Left lung (tissue), 10 donors: Measurements from ENCODE around the gene VPS13C. TPM values are rescaled to one million over a fixed set of nuclear protein-coding genes. Genes with fewer than 3 reads are reported as not detected.

Experiments used
- ATAC-seq: fragments of 200-7000 bp; cut with Tn5 transposase; one replicate; pipeline ENCODE4 v1.9.1; 2020; ENCODE audit warnings: moderate library complexity
- DNase-seq, 4 donors: peaks; one replicate each; pipeline ENCODE4 v3.0.0-alpha.2; 2013 to 2020
- H3K27ac ChIP-seq, 2 donors: fragments of 200-600 bp; sonication (generic) in 1 of 2; one replicate each; pipeline versions ENCODE4 v1.5.0 to v1.8.0; 2020 to 2021
- H3K27me3 ChIP-seq, 2 donors: fragments of 200-600 bp; sonication (generic) in 1 of 2; one replicate each; pipeline versions ENCODE4 v1.5.0 to v1.8.0; 2020 to 2021
- H3K36me3 ChIP-seq, 2 donors: fragments of 200-600 bp; sonication (generic) in 1 of 2; one replicate each; pipeline versions ENCODE4 v1.5.0 to v1.8.0; 2020 to 2021
- H3K4me1 ChIP-seq, 2 donors: fragments of 200-600 bp; one replicate each; pipeline ENCODE4 v1.8.0; 2021
- H3K4me3 ChIP-seq, 2 donors: fragments of 200-600 bp; sonication (generic) in 1 of 2; one replicate each; pipeline versions ENCODE4 v1.5.0 to v1.8.0; 2020 to 2021; ENCODE audit warnings: mild to moderate bottlenecking in 1 of 2
- H3K9me3 ChIP-seq, 2 donors: fragments of 200-600 bp; sonication (generic) in 1 of 2; one replicate each; pipeline versions ENCODE4 v1.5.0 to v1.8.0; 2020 to 2021
- CTCF ChIP-seq, 2 donors: fragments of 200-600 bp; sonication (generic) in 1 of 2; IDR thresholded peaks; one replicate each; pipeline versions ENCODE4 v1.5.0 to v1.8.0; 2021; ENCODE audit warnings: antibody characterized with exemption in 2 of 2
- intact Hi-C, 2 donors: fragments of 100-400 bp; cut with DNase I; formaldehyde crosslinking; loops; one replicate each; pipeline versions ENCODE4 v1.11.2 to v1.14.2; 2022
- polyA plus RNA-seq, 6 donors: library from polyadenylated mRNA; unstranded; fragments of 120-200 nt; gene quantifications; one replicate each; pipeline ENCODE4 v1.2.1, GENCODE V29; 2013; ENCODE audit not compliant: insufficient read length in 6 of 6
- total RNA-seq, 2 donors: library from RNA; stranded (reverse); fragmentation: NEBNext Ultra II Directional; extraction: Animal tissue kit (Norgen Biotek cat#: 25700); gene quantifications; one replicate each; pipeline ENCODE4 v1.2.1, GENCODE V29; 2021
- donor health status: DM: no; HTN: yes; CAD: no.
- donor health status: DM: no; HTN: no; CAD: no.

Gene VPS13C
- total and polyA plus RNA-seq, 8 donors = 54.8 to 96.7 (median 61.4) TPM

GRCh38 chr15:62089616-62090015 lies 29.4 kb upstream of the VPS13C start:
- Histone ChIP-seq H3K36me3 (no peaks in the 10 kb centered on the region), H3K4me3 (no peak overlapping the region), H3K4me1 (peaks cover 3 to 5% of the 10 kb centered on the region in 2 donors), H3K27ac (no peak overlapping the region), H3K9me3 (peaks cover 0 to under 1% of the 10 kb centered on the region in 2 donors), H3K27me3 (no peaks in the 10 kb centered on the region)
- TF ChIP-seq CTCF (IDR thresholded peaks at IDR 0.05) = no peak
- ATAC-seq = no peak
- intact Hi-C loops = no loop called here
- no peak for DNase-seq

- DNase-seq (no peak), ATAC-seq (no peak)
- no peak for TF ChIP-seq CTCF (IDR thresholded peaks at IDR 0.05)
- Histone ChIP-seq H3K4me3 (no peak overlapping the region), H3K36me3 (no peaks in the 10 kb centered on the region), H3K27me3 (no peaks in the 10 kb centered on the region), H3K9me3 (peaks cover 0 to 7% of the 10 kb centered on the region in 2 donors), H3K27ac (no peak overlapping the region), H3K4me1 (peaks cover 3 to 5% of the 10 kb centered on the region in 2 donors)
- intact Hi-C loops = no loop called here
Observed at GRCh38 chr15:62088353-62088693, 28.1 kb upstream of the VPS13C start.

GRCh38 chr15:62087671-62088352 lies 27.6 kb upstream of the VPS13C start:
- TF ChIP-seq CTCF (IDR thresholded peaks at IDR 0.05) = no peak
- DNase-seq = peak in 1 of 4 donors; percentile 64
- Histone ChIP-seq H3K36me3 (no peaks in the 10 kb centered on the region), H3K4me3 (no peak overlapping the region), H3K27me3 (no peaks in the 10 kb centered on the region), H3K27ac (peak overlapping the region; percentile 8 to 49), H3K9me3 (peaks cover 0 to 7% of the 10 kb centered on the region in 2 donors), H3K4me1 (peaks cover 3 to 5% of the 10 kb centered on the region in 2 donors)
- ATAC-seq = peak; percentile 60
- intact Hi-C loops = no loop called here

- DNase-seq (peak in 1 of 4 donors; percentile 7), ATAC-seq (no peak)
- H3K9me3 ChIP-seq = peaks cover 0 to 7% of the 10 kb centered on the region in 2 donors
- H3K36me3 ChIP-seq = no peaks in the 10 kb centered on the region
- H3K27me3 ChIP-seq = no peaks in the 10 kb centered on the region
- H3K4me1 ChIP-seq = peaks cover 3 to 5% of the 10 kb centered on the region in 2 donors
- H3K27ac ChIP-seq = no peak overlapping the region
- no peak overlapping the region for H3K4me3 ChIP-seq
- intact Hi-C loops = no loop called here
- TF ChIP-seq CTCF (IDR thresholded peaks at IDR 0.05) = no peak
Observed at GRCh38 chr15:62085740-62086139, 25.5 kb upstream of the VPS13C start.

GRCh38 chr15:62083194-62084154 lies 23.2 kb upstream of the VPS13C start:
- TF ChIP-seq CTCF (IDR thresholded peaks at IDR 0.05) = no peak
- no peak for DNase-seq
- Histone ChIP-seq H3K36me3 (no peaks in the 10 kb centered on the region), H3K4me3 (no peak overlapping the region), H3K27me3 (no peaks in the 10 kb centered on the region), H3K27ac (no peak overlapping the region), H3K9me3 (peaks cover 0 to 7% of the 10 kb centered on the region in 2 donors), H3K4me1 (peaks cover 3 to 5% of the 10 kb centered on the region in 2 donors)
- ATAC-seq = no peak
- intact Hi-C loops = no loop called here
